Suprapubic skin (tissue), 4 donors: ENCODE results near the gene NAXD.

Experiments
- CTCF ChIP-seq, 2 donors: fragments of 200-600 bp in 1 of 2; fragments of 450-650 bp in 1 of 2; sonication (generic) in 1 of 2; IDR thresholded peaks; one replicate each; pipeline ENCODE4 v1.5.1; 2016 to 2019; ENCODE audit warnings: antibody characterized with exemption in 2 of 2, mild to moderate bottlenecking in 1 of 2, moderate library complexity in 1 of 2
- EP300 ChIP-seq: sonication (generic); formaldehyde crosslinking; IDR thresholded peaks from one replicate; pipeline ENCODE4 v1.6.1; 2017; ENCODE audit warnings: antibody characterized with exemption
- POLR2A ChIP-seq, 2 donors: fragments of 450-650 bp; IDR thresholded peaks; one replicate each; pipeline ENCODE4 v1.6.1; 2017; ENCODE audit warnings: antibody characterized with exemption in 2 of 2, mild to moderate bottlenecking in 2 of 2, moderate library complexity in 2 of 2
- POLR2AphosphoS5 ChIP-seq, 3 donors: sonication (generic); formaldehyde crosslinking; IDR thresholded peaks; one replicate each; pipeline ENCODE4 v1.6.1; 2017; ENCODE audit warnings: antibody characterized with exemption in 3 of 3

- no peak for TF ChIP-seq CTCF (IDR thresholded peaks at IDR 0.05)
- no peak for TF ChIP-seq POLR2AphosphoS5 (IDR thresholded peaks at IDR 0.05)
- TF ChIP-seq EP300, result no peak
- TF ChIP-seq POLR2A (IDR thresholded peaks at IDR 0.05), result no peak
Observed at GRCh38 chr13:110597041-110597689, 18.2 kb upstream of the NAXD start.
